HG02981 (cell line): ENCODE measurements around the gene PLD3.
"Not testable (repeated sequence)": the region's sequence is repeated elsewhere in the genome, so short reads cannot be mapped to it uniquely, and the experiment has no call there.

Source experiments
- ATAC-seq: cut with Tn5 transposase; IDR thresholded peaks from one replicate; pipeline ENCODE4 v1.9.1; 2021; ENCODE audit warnings: mild to moderate bottlenecking, moderate library complexity; ENCODE audit not compliant: unreplicated experiment

The PLD3 gene

GRCh38 chr19:40332669-40333068 is 15.8 kb upstream of the PLD3 start:
- no peak for ATAC-seq

GRCh38 chr19:40333083-40333482 is 15.4 kb upstream of the PLD3 start:
- not testable (repeated sequence) for ATAC-seq

DNA sequence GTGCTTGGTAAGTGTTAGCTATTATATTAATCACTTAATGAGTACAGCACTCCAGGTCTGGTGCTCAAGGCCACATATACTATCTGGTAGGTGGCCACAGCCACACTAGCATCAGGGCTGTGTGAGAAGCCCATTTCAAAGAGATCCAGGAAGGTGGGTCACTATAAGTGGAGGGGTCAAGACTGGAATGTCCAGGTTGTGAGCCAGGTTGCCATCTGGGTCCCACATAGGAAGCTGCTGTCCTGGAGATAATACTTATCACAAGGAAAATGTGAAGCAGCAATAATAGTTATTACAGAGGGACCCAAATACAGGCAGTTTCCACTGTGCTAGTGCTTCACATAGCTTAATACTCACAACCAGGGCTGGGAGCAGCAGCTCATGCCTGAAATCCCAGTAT is 13.4 kb upstream of the PLD3 start:
- no peak for ATAC-seq

GRCh38 chr19:40335855-40336600 is 12.5 kb upstream of the PLD3 start:
- no peak for ATAC-seq

- ATAC-seq, result no peak
These were observed 11.9 kb upstream of the PLD3 start for GRCh38 chr19:40336601-40336900.

DNA sequence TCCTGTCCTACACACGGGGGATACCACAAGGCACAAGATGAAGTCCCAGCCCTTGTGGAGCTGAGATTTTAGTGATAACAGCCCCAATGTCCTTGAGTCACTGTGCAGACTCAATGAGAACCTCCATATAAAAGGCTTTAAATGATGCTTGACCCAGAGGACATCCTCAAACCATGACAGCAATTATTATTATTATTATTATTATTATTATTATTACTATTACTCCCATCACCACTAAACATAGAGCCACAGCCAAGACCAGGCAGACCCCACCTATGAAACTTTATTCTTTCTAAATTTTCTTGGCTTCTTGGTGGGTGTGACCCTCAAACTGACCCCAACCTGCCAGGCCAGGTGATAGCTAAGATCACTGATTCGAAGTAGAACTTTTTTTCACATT is 11.4 kb upstream of the PLD3 start:
- no peak for ATAC-seq

- ATAC-seq, result no peak
These were observed 10.9 kb upstream of the PLD3 start for GRCh38 chr19:40337594-40337993.

- ATAC-seq, result no peak
These were observed 9.3 kb upstream of the PLD3 start for GRCh38 chr19:40339018-40339728.

DNA sequence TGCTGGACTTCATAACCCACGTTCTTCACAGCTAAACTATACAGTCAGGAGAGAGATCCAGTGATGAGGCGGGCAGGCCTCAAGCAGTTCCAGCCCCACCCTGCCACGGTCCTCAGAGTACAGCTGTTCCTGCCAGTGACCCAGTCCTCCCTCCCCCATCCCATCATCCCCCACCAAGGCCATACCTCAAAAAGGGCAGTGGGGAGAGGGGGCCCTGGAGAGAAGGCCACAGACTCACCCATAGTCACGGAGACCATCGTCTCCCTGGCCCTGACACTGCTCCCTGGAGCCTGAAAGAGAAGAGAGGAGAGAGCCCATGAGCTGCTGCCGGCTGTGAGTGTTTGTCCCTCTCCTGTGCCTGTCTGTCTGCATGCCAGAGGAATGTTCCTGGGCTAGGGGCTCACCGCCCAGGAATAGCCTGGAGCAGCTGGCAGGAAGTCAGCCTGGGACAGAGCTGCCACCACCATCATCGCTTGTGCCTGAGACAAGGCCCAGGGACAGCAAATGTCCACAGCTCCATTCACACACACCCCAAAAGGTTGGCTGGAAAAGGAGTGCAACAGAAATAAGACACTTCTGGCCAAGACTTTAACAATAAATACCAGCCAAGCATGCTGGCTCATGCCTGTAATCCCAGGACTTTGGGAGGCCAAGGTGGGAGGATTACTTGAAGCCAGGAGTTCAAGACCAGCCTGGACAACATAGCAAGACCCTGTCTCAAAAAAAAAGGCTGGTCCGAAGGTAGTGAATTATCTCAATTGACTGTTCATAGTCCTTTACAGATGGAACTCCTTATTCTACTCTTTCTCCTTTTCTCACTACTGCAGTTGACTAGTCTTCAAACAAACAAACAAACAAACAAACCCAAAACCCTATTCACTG is 6.7 kb upstream of the PLD3 start:
- ATAC-seq, result no peak

DNA sequence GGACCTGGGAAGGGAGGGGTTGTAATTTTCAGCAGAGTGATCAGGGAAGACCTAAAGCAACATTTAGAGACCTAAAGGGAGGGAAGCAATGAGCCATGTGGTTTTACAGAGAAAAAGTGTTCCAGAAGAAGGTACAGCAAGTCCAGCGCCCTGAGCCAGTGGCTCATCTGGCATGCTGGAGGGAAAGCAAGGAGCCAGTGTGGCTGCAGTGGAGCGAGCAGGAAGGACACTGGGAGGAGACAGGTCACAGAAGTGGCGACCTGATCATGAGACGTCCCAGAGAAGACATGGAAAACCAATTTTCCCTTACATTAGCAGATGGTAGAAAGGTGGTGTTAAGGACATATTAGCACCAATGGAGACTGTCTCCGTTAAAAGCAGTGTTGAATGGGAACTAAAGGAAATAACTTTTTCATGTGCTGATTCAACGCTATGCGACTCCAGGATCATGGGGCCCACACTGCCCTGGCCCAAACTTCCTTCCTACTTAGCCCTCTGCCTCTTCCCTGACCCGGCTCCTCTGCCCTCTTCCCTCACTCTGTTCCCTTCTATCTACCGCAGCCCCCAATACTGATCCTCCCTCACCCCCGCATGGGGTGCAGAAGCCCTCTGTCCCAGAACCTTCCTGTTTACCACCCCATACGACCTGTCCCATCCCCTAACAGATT is 5.7 kb upstream of the PLD3 start:
- no peak for ATAC-seq

DNA sequence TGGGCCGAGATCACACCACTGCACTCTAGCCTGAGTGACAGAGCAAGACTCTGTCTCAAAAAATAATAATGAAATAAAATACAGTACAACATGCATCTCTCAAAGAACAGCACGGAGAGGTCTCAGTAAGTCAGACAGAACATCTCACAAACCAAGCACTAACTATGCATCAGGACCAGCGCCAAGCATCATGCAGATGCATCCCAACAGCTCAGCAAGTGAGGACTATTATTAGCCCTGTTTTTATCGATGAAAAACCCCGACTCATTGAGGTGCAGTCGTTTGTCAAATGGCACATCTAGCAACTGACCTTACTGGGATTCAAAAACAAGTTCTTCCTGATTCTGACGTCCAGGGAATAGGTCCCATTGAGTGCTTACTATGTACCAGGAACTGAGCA is 4.1 kb upstream of the PLD3 start:
- no peak for ATAC-seq

- ATAC-seq, result no peak
These were observed 539 bp downstream of the PLD3 start for GRCh38 chr19:40348961-40349507.

DNA sequence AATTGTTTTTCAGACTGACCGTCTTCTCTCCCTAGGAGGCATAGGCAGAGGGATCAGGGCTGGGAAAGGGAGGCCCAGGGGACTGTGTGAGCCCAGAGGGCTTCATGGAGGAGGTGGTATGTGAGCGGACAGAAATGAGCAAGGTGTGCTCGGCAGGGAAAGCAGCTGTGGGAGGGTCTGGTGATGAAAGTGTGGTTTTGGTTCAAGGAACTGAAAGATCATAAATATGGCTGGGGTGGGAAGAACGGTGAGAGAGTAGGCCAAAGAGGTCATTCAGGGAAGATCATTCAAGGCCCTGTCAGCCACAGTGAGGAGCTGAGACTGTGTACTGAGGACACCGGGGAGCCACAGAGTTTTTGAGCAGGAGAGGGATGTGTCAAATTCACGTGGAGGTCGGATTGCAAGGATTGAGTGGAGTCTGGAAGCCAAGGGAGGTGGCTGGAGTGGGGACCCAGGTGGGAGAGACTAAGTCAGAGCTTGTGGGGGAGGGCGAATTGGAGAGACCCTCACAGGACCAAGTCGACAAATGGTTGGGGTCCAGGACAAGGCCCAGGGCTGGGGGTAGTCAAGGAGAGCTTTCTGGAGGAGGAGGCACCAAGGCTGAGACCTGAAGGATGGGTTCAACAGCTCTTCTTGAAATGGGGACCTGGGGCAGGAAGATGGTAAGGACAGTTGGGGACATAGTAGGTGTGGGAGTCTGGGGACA is 7.6 kb downstream of the PLD3 start:
- ATAC-seq, result no peak

DNA sequence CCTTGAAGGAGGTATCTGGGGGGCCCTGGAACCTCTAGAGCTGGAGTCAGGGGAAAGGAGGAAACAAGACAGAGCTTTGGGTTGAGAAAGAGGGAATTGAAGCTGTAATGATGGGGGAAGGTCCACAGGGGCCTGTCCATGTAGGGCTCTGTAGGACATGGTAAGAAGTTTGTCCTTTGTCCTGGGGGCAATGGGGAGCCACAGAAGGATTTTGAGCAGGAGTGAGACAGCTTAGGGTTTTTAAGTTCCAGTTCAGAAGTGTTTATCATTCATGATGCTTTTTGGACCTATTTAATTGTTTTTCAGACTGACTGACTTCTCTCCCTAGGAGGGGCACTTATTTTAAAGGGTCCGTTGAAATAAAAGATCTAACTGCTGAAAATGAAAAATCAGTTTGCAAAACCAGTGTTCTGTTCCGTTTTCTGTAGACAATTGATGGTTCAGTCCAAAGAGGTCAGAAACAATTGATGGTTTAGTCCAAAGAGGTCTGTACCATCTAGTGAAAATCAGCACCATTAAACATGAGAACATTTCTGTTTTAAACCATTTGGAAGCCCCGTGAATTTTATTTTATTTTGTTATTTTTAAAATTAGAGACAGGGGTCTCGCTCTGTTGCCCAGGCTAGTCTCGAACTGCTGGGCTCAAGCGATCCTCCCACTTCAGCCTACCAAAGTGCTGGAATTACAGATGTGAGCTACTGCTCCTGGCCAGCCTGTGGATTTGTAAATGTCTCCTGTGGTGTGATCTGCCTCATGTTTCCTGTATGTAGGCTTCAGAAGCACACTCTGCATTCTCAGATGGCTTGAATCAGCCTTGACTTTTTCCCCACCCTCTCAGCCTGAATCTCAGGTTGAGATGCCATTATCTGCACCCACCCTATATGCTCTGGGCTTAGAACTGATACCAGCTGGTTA is 8.4 kb downstream of the PLD3 start:
- ATAC-seq, result no peak

GRCh38 chr19:40357640-40358039 is 9.1 kb downstream of the PLD3 start:
- no peak for ATAC-seq

DNA sequence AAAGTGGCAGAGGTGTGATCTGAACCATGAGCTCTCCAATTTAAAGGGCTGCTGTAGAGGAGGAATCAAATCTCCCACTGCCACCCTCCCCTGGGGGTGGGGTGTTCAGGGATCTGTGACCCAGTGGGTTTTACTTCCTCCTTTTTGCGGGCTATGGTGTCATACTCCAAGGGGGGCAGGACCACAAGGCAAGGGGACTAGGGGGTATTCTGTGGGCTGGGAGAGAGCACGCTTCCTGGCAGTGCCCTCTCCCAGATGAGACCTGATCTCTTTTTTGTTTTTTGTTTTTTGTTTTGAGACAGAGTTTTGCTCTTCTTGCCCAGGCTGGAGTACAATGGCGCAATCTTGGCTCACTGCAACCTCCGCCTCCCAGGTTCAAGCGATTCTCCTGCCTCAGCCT is 10.3 kb downstream of the PLD3 start:
- no peak for ATAC-seq

DNA sequence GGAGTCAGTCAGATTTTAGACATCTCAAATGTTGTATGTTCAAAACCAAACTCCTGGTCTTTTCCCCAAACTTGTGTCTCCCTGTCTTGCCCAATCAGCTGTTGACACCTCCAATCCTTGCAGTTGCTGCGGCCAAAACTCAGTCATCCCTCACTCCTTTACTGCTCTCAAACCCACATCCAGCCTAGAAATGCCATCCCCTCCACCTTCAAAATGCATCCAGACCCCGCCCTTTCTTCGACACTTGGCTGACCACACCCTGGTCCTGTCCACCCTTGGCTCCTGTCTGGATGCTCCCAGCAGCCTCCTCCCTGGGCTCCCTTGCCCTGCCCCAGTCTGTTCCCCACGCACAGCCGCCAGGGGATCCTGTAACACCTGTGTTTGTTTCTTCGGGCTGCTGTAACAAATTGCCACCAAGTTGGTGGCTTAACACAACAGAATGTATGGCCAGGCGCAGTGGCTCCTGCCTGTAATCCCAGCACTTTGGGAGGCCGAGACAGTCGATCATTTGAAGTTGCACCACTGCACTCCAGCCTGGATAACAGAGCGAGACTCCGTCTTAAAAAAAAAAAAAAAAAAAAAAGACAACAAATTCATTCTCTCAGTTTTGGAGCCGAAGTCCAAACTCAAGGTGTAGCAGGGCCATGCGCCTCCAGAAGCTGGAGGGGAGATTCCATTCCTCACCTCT is 11.7 kb downstream of the PLD3 start:
- no peak for ATAC-seq

GRCh38 chr19:40360708-40361241 is 12.3 kb downstream of the PLD3 start:
- no peak for ATAC-seq
